Peyer's patch (tissue), 4 donors: ENCODE data around the gene FAM118B. TPM values are rescaled to one million over a fixed set of nuclear protein-coding genes. Genes with fewer than 3 reads are reported as not detected.

Experiments used
- DNase-seq, 3 donors: peaks; one replicate each; pipeline ENCODE4 v3.0.0-alpha.2; 2017 to 2019
- H3K27ac ChIP-seq, 4 donors: fragments of 200-600 bp; sonication (generic); one replicate each; pipeline ENCODE4 v1.5.1; 2016 to 2019
- H3K27me3 ChIP-seq, 2 donors: fragments of 200-600 bp; sonication (generic); one replicate each; pipeline ENCODE4 v1.5.1; 2019
- H3K36me3 ChIP-seq, 3 donors: fragments of 200-600 bp; sonication (generic); one replicate each; pipeline ENCODE4 v1.5.1; 2016 to 2019
- H3K4me1 ChIP-seq, 4 donors: fragments of 200-600 bp; sonication (generic); one replicate each; pipeline ENCODE4 v1.5.1; 2016 to 2019
- H3K4me3 ChIP-seq, 4 donors: fragments of 200-600 bp; sonication (generic); 1 replicate in 3 of 4; 2 replicates in 1 of 4; pipeline ENCODE4 v1.5.1; 2016 to 2019; ENCODE audit warnings: mild to moderate bottlenecking in 1 of 4
- H3K9me3 ChIP-seq, 4 donors: fragments of 200-600 bp; sonication (generic); one replicate each; pipeline ENCODE4 v1.5.1; 2016 to 2019; ENCODE audit warnings: mild to moderate bottlenecking in 1 of 4
- CTCF ChIP-seq, 6 experiments: fragments of 450-650 bp in 4 of 6; fragments of 200-600 bp in 2 of 6; sonication (generic) in 1 of 6; IDR thresholded peaks; one replicate each; pipeline ENCODE4 v1.5.1; 2017 to 2019; ENCODE audit warnings: antibody characterized with exemption in 6 of 6, mild to moderate bottlenecking in 3 of 6, moderate library complexity in 1 of 6
- POLR2A ChIP-seq, 2 donors: fragments of 450-650 bp; IDR thresholded peaks; one replicate each; pipeline ENCODE4 v1.5.1; 2017; ENCODE audit warnings: antibody characterized with exemption in 2 of 2, mild to moderate bottlenecking in 2 of 2, moderate library complexity in 2 of 2
- total RNA-seq, 4 donors: library from RNA; depleted of rRNA; stranded (reverse); fragments of >200 nt; gene quantifications; one replicate each; pipeline ENCODE4 v1.1.0, GENCODE V29; 2016

The FAM118B gene
- total RNA-seq, 4 donors from 2014 or later: 22.9 to 36.9 (median 29.5) TPM

GRCh38 chr11:126214841-126215240 lies 3.3 kb downstream of the FAM118B start:
- Histone ChIP-seq H3K4me1 (peaks cover 0 to 55% (median 5%) of the 10 kb centered on the region in 4 donors), H3K27ac (peak overlapping the region in 2 of 4 donors; percentile 61 to 68)

GRCh38 chr11:126216526-126217305 lies 5.1 kb downstream of the FAM118B start:
- no peak for DNase-seq
- Histone ChIP-seq H3K27me3 (no peaks in the 10 kb centered on the region), H3K4me3 (no peak overlapping the region), H3K36me3 (no peaks in the 10 kb centered on the region), H3K27ac (no peak overlapping the region), H3K9me3 (no peaks in the 10 kb centered on the region), H3K4me1 (peaks cover 0 to 50% (median 3%) of the 10 kb centered on the region in 4 donors)
- no peak for TF ChIP-seq CTCF (IDR thresholded peaks at IDR 0.05)

More at GRCh38 chr11:126214841-126215240, 3.3 kb downstream of the FAM118B start:
- no peak for TF ChIP-seq CTCF (IDR thresholded peaks at IDR 0.05)
- TF ChIP-seq POLR2A (IDR thresholded peaks at IDR 0.05): no peak
- DNase-seq: peak in 1 of 3 donors; percentile 69
- H3K36me3 ChIP-seq: no peaks in the 10 kb centered on the region
- no peaks in the 10 kb centered on the region for H3K27me3 ChIP-seq
- no peaks in the 10 kb centered on the region for H3K9me3 ChIP-seq
- peak overlapping the region in 2 of 4 donors; percentile 22 to 26 for H3K4me3 ChIP-seq

GRCh38 chr11:126217491-126217890 lies 5.9 kb downstream of the FAM118B start:
- Histone ChIP-seq H3K27me3 (no peaks in the 10 kb centered on the region), H3K27ac (no peak overlapping the region), H3K36me3 (no peaks in the 10 kb centered on the region), H3K9me3 (no peaks in the 10 kb centered on the region), H3K4me1 (peaks cover 0 to 47% (median 0%) of the 10 kb centered on the region in 4 donors), H3K4me3 (no peak overlapping the region)
- no peak for DNase-seq
- TF ChIP-seq CTCF (IDR thresholded peaks at IDR 0.05) (no peak), POLR2A (IDR thresholded peaks at IDR 0.05) (no peak)

- no peaks in the 10 kb centered on the region for H3K36me3 ChIP-seq
- H3K4me3 ChIP-seq: no peak overlapping the region
- TF ChIP-seq CTCF (IDR thresholded peaks at IDR 0.05): no peak
- TF ChIP-seq POLR2A (IDR thresholded peaks at IDR 0.05): no peak
- no peak overlapping the region for H3K27ac ChIP-seq
- DNase-seq: no peak
- H3K9me3 ChIP-seq: no peaks in the 10 kb centered on the region
- no peaks in the 10 kb centered on the region for H3K27me3 ChIP-seq
- H3K4me1 ChIP-seq: peaks cover 0 to 33% (median 0%) of the 10 kb centered on the region in 4 donors
Measured at GRCh38 chr11:126219547-126219946, 8.0 kb downstream of the FAM118B start.

GRCh38 chr11:126224647-126225294 lies 13.2 kb downstream of the FAM118B start:
- no peaks in the 10 kb centered on the region for H3K9me3 ChIP-seq
- H3K36me3 ChIP-seq: peaks cover 0 to under 1% (median 0%) of the 10 kb centered on the region in 3 donors
- no peaks in the 10 kb centered on the region for H3K27me3 ChIP-seq
- H3K27ac ChIP-seq: no peak overlapping the region
- TF ChIP-seq POLR2A (IDR thresholded peaks at IDR 0.05) (no peak), CTCF (IDR thresholded peaks at IDR 0.05) (no peak)
- DNase-seq: no peak
- H3K4me3 ChIP-seq: no peak overlapping the region
- H3K4me1 ChIP-seq: peaks cover 0 to 3% (median 0%) of the 10 kb centered on the region in 4 donors
